ENCODE results near the gene TBC1D8.
A peak's percentile ranks its signal among the peaks of the same experiment; 100 is the strongest.
"Not testable (repeated sequence)": the region's sequence is repeated elsewhere in the genome, so short reads cannot be mapped to it uniquely, and the experiment has no call there.

TBC1D8 gene

DNA sequence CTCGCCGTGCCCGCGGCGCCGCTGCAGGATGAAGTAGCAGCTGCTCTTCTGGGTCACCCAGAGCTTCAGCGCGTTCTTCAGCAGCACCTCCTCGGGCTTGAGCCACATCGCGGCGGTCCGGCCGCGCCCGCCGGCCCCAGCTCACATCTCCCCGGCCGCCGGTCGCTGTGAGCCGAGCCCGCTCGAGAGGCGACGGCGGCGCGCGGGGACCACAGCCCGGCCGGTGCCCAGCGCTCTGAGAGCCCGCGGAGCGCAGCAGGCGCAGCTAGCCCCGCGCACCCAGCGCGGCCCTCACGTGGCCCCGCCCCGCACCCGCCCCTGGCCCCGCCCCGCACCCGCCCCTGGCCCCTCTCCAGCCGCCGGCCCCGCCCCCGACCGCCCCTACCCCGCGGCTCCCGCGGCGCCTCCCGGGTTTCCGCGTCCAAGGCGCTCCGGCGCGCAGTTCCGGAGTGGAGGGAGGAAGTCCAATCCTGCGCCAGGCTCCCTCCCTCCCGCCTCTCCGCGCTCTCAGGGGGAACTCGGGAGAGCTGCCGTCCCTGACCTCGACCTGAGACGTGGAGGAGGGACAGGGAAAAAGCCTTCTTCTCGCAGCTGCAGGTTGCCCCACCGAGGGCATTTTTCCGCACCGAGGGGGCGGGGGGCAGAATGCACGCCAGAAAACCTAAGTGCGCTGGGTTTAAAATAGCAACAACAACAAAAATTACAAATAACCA lies at the start of gene TBC1D8:
Gene TBC1D8, minus strand, starts transcription at position 237 of the 713 bp plus-strand sequence. Its CDS starts 129 bp downstream, at position 108.
- peak; percentile 62 for DNase-seq

DNA sequence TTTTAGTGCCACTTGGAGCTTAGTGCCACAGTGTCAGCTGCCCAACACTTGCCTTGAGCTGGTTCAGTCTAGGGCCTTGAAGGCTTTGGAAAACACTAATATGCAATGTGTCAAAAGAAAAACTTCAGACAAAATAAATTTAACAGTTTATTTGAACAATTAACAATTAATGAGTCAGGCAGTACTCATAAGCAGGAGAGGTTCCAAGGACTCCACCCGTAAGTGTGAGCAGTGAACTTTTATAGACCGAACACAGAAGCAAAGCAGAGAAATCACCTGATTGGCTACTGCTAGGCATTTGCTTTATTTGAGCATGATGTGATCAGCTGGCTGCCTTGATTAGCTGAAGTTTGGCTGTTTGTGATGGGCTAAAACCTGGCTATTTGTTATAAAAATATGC lies 49.5 kb upstream of the TBC1D8 start:
- DNase-seq: no peak

DNA sequence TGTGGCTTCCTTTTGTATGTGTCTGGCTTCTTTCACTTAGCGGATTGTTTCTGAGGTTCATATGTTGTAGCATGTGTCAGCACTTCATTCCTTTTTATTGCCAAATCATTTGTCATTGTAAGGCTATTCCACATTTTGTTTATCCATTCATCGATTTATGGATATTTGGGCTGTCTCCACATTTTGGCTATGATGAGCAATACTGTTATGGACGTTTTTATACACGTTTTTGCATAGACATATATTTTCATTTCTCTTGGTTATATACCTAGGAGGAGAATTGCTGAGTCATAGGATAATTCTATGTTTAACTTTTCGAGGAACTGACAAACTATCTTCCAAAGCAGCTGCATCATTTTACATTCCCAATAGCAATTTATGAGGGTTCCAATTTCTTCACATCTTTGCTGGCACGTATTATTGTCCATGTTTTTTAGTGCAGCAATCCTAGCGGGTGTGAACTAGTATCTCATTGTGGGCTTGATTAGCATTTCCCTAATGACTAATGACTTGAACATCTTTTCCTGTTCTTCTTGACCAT lies 48.1 kb upstream of the TBC1D8 start:
- no peak for DNase-seq

DNA sequence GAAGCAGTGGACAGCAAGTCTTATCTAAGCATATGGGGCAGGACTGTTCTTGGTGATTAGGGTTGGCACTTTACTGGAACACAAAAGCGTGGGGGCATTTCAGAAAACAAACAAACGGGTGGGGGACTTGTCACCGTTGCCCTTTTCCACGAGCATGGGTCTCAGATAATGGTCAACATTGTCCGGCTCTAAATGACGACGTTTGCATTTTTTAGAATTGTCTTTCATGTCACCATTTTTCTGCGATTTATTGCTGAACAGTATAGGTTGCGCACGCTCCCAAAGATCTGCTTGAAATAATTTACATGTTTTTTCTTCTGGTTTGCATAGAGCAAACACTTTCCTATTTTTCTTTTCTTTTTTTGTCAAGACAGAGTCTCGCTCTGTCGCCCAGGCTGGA lies 46.6 kb upstream of the TBC1D8 start:
- no peak for DNase-seq

DNA sequence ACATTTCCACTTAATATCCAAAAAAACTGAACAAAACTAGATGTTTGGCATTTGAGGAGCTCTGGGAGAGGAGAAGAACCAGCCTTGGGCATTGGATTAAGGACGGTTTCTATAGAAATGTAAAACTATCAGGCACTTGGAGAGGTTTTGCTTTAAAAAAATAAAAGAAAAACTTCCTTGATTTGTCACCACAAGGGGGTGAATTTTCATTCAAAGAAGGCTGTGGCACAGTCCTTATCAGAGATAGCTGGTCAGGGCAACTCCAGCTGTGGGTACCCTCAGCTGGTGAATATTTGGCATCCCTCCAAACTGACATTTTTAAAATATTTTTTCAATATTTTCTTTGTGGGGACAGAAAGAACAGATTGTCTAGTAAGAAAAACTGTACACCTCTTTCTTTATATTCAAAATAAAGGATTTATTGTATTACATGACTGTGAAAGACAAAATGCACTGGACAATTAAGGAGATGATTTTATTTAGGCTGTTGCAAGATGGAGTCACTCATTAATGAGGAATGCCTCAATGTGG lies 46.1 kb upstream of the TBC1D8 start:
- no peak for DNase-seq

DNA sequence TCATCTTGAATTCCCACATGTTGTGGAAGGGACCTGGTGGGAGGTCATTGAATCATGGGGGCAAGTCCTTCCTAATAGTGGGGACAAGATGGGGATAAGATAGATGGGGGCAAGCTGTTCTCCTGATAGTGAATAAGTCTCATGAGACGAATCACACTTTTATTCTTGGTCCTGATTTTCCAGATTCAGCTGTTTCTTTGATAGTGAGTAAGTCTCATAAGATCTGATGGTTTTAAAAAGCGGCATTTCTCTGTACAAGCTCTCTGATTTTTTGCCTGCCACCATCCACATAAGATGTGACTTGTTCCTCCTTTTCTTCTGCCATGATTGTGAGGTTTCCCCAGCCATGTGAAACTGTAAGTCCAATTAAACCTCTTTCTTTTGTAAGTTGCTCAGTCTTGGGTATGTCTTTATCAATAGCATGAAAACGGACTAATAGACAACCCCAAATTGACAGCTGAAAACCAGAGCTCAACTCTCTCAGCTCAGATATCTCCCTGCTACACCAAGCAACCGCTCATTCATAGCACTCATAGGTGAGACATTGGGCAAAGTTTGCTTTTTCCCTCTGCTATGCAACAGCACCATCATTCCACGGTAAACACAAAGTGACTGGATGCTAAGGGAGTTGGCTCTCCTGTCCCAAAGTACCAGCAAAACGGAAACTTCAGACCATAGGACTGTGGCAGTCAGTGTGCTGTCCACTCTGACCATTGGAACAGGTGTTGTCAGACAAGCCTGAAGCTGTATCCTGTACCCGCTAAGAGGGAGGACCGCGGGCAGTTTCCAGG lies 44.9 kb upstream of the TBC1D8 start:
- no peak for DNase-seq

DNA sequence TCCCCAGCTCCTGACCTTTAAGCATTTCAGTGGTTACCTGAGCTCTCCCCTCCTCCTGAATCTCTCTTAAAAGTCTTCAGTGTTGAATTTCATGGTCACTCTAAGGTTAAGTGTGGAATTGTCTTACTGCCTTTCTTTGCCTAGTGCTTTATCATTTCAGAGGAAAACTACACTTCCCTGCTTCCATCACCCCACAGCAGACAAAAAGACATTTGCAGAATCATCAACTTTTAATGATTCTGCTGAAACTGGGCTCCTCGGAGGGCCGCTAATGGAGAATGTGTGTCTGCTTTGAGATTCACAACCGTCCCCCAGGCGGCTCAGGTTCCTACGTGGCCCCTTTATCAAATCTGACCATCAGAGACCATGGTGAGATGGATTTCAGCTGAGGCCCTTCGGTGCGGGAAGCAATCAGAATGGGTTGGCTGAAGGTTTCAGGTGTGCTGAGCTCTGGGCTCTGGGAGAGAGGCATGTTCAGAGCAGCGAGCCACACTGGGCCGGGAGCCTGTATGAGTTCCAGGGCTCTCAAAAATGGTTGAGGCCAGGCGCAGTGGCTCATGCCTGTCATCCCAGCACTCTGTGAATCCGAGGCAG lies 41.9 kb upstream of the TBC1D8 start:
- no peak for DNase-seq

DNA sequence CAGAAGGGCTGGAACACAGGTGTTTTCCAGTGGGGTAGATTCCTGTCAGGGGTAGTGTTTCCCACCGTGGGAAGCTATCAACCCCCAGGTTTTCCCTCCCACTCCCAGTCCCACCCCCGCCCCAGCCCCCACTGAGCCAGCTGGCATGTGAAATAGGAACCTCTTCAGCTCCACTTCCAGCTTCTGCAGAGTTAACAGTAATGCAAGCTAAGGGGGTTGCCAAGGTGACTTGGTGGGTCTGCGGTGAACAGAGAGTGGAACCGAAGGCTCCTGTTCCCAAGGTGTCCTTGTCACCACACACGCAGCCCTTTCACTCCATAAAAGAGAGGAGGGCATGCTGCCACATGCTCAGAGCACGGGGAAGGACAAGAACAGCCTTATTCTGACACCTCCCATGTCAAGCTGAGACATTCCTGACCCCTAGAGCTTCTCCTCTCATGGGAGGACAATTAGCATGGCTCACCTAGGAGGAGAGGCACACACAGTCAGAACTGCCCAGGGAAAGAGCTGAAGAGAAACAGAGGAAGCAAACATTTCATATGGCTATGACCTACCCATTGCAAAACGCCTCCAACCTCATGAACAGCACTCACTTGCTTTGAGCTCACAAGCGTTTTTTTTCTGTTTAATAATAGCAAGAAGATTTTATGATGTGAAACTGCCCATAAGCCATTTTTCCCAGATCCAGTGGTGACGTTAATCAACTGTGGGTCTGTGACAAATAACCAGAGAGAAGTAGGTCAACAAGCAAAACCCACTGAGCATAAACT lies 39.8 kb upstream of the TBC1D8 start:
- DNase-seq: no peak

DNA sequence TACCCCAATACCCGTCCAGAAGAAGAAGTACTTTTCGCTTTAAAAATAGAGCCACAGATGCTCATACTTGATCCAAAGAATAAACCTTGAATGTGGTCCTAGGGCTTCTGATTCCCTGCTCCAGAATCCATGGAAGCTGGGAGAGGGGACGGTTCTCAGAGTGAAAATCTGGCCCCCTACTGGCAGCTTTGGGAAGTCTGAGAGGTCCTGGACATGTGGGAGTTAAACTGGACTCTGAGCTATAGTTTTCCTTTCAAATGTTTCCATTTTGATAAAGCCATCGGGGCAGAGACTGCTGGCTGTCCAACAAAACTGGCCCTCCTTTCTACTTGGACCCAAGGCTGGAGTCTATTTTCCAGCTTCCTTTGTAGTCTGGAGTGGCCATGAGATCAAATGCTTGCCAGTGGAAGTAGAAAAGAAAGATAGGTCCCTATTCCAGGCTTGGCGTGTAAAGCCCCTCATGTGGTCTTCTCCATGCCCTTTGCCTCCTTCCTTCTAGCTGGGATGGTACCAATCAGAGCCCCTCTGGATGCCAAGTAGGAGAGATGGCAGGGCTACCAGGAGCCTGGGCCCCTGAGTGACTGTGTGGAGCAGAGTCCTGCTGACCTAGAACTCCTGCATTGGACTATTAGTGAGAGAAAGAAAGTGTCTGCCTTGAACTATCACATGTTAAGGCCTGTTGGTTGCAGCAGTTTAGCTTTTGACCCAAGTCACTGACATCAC lies 37.7 kb upstream of the TBC1D8 start:
- no peak for DNase-seq

DNA sequence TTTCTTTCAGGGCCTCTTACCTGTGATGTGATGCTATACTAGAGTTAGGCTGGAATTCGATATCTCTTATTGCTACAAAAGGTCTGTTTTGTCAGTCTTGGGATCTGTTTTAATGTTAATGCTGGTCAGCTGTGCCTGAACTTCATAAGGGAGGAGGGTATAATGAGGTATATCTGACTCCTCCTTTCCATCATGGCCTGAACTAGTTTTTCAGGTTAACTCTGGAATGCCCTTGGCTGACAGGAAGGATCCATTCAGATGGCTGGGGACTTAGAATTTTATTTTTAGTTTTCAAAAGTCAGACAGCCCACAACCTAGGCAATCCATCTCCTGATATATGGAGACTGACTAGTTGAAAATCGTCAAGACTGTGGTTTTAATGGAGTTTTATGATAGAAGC lies 35.9 kb upstream of the TBC1D8 start:
- DNase-seq: no peak

DNA sequence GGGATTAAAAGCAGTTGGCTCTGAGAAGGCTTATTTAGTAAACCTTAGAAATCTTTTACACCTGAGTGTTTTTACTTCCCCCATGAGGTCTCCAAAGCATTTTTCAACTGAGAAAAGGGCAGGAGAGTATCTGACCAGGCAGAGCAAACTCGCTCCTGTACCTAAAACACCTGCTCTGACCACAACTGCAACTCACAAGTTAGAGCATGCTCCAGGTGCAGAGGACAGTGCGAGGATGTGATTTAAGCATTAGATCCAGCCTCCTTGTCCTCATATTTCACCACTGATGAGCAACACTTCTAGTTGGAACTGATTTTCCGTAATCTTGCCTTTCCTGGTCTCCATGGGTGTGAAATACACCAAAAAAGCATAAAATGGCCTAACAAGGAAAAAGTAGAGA lies 34.5 kb upstream of the TBC1D8 start:
- DNase-seq: no peak

DNA sequence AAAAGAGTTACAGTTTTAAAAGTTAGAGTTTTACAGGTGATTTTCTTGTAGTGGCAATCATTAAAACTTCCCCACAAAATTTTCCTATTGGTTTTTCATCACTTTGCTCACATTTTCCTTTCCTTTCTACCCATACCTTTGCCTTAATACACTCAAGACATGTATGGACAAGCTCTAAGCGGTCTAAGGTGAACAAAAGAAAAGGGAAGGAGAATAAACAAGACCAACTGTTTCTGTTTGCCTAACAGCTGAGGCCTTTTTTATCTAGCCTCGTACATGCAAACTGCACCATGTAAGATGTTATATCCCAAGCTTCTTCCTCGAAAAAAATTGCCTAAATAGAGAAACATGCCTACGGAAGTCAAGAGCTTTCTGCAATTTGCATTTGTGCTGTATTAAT lies 33.9 kb upstream of the TBC1D8 start:
- DNase-seq: no peak

DNA sequence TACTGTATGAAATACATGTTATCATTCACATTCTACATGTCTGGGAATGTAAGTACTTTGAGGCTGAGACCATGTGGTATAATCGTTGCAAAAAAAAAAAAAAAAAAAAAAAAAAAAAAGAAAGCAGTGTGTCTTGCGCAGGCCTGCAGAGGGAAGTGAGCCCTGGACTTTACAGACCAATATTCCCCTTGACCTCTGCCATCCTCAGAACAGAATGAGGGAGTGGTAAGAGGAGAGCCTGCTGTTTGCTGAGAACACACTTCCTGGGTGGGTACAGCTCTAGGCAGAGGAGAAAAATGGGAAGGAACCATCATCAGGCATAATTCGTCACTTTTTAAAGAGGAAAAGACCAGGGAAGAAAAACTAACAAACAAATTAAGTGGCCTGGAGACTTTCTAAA lies 28.8 kb upstream of the TBC1D8 start:
- no peak for DNase-seq

DNA sequence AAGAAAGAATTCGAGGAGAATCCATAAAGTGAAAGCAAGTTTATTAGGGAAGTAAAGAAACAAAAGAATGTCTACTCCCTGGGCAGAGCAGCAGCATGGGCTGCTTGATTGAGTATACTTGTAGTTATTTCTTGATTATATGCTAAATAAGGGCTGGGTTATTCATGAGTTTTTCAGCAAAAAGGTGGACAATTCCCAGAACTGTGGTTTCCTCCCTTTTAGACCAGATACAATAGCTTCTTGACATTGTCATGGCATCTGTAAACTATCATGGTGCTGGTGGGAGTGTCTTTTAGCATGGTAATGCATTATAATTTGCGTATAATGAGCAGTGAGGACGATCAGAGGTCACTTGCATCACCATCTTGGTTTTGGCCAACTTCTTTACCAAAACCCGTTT lies 25.6 kb upstream of the TBC1D8 start:
- DNase-seq: no peak

DNA sequence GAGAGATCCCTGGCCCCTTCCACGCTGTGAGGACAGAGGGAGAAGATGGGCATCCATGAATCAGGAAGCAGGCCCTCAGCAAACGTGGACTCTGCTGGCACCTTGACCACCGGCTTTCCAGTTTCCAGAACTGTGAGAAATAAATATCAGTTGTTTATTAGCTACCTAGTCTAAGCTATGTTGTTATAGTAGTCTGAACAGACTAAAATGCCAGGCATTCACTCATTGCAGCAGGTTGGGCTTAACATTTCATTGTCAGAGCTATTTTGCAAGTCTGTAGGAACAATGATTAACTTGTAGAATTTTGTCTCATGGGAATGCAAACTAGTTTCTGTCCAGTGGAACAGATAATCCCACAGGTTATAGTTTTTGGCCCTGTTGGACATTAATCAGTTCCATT lies 24.8 kb upstream of the TBC1D8 start:
- DNase-seq: no peak

DNA sequence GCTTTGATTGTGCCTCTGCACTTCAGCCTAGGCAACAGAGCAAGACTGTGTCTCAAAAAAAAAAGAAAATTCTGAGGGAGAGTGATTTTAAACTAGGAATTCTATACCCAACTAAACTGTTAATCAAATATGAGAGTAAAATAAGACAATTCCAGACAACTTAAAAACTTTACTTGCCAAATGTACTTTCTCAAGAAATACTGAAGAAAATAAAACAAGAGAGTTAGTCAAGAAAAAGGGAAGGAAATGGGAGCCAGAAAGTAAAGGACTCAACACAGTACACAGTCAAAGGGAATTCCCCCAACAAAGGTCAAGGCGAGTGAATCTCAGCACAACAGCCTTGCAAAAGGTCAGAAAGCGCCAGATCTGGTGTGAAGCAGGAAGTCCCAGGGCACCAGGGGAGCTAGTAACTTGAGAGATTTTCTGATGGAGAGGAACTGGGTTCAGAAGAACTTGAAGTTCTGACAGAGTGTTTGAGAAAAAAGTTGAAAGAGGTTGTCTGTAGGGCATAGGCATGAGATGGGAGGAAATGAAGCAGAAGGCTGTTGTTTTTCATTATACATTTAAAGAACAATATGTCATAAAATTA lies 22.6 kb upstream of the TBC1D8 start:
- DNase-seq: peak; percentile 19

DNA sequence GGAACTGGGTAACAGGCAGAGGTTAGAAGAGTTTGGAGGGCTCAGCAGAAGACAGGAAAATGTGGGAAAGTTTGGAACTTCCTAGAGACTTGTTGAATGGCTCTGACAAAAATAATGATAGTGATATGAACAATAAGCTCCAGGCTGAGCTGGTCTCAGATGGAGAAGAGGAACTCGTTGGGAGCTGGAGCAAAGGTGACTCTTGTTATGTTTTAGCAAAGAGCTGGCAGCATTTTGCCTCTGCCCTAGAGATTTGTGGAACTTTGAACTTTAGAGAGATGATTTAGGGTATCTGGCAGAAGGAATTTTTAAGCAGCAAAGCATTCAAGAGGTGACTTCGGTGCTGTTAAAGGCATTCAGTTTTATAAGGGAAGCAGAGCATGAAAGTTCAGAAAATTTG lies 18.6 kb upstream of the TBC1D8 start:
- DNase-seq: not testable (repeated sequence)

DNA sequence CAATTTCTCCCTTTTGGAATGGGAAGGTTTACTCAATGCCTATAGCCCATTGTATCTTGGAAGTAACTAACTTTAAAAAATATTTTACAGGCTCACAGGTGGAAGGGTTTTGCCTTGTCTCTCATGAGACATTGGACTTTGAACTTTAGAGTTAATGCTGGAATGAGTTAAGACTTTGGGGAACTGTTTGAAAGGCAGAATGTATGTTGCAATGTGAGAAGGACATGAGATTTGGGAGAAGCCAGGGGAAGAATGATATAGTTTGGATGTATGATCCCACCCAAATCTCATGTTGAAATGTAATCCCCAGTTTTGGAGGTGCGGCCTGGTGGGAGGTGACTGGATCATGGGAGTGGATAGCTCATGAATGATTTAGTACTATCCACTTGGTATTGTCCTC lies 17.5 kb upstream of the TBC1D8 start:
- no peak for DNase-seq

DNA sequence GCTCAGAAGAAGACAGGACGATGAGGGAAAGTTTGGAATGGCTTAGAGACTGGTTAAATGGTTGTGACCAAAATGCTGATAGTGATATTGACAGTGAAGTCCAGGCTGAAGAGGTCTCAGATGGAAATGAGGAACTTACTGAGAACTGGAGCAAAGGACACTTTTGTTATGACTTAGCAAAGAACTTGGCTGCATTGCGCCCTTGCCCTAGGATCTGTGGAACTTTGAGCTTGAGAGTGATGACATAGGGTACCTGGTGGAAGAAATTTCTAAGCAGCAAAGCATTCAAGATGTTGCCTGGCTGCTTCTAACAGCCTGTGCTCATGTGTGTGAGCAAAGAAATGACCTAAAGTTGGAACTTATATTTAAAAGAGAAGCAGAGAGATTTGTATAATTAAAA lies 16.4 kb upstream of the TBC1D8 start:
- DNase-seq: not testable (repeated sequence)

DNA sequence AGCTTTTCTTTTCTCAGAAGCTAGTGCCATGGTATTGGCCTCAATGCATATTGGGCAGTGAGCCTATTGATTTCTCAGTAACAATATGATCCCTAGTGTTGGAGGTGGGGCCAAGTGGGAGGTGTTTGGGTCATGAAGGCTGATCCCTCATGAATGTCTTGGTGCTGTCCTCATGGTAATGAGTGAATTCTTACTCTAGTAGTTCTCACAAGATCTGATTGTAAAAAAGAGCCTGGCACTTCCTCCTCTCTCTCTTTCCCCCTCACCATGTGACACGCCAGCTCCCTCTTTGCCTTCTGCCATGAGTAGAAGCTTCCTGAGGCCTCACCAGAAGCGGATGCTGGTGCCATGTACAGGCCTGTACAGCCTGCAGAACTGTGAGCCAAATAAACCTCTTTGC lies 12.8 kb upstream of the TBC1D8 start:
- DNase-seq: no peak

DNA sequence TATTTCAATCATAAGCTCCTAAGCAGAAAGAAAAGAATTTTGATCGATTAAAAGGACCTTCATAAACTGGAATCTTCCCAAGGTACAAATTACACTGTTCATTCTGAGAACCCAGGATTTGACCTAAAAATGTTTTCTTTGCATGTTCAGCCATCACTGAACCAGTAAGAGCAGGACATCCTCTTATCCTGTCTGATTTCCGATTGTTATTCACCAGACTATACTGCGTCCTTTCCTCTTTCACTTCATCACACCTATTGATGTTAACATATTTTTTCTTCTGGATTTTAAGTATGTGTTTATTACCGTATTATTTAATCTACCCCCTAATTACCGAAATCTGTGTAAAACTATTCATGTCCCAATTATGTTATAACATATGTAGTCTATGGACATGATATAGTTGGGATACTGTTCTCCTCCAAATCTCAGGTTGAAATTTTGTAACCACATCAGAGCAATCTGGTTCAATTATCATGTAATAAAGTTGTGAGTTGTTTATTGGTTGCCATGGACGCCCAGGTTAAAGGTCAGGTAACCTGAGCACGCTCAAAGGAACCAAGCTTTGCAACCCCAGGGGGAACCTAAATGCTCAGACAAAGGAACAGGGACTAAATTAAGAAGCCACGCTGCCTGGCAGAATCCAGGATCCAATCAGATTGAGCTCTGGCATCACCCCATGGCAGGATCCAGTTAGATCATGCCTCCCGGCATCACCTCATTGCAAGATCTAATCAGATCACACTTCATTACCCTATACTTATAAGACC lies 11.6 kb upstream of the TBC1D8 start:
- no peak for DNase-seq
